ENCODE measurements around the gene PHF12.
"Not testable (repeated sequence)": the region's sequence is repeated elsewhere in the genome, so short reads cannot be mapped to it uniquely, and the experiment has no call there.

PHF12 gene

GRCh38 chr17:28879886-28880571 is 71.3 kb downstream of the PHF12 start:
- DNase-seq, result no peak

DNA sequence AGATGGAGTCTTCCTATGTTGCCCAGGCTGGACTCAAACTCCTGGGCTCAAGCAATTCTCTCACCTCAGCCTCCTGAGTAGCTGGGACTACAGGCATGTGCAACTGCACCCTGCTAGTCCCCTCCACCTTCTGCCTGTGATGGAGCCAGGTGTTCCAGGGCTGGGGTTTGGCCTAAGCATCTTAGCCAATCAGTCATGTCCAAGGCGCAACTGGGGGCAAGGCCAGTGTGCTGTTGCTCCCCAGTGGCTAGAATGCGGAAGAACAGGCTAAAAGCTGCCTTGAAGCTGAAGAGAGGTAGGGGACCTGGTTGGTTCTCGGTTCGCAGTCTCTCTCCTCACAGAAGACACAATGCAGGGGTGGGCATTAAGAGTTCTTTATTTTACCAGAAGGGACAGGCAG is 72.3 kb downstream of the PHF12 start:
- DNase-seq, result peak; percentile 19 to 56

DNA sequence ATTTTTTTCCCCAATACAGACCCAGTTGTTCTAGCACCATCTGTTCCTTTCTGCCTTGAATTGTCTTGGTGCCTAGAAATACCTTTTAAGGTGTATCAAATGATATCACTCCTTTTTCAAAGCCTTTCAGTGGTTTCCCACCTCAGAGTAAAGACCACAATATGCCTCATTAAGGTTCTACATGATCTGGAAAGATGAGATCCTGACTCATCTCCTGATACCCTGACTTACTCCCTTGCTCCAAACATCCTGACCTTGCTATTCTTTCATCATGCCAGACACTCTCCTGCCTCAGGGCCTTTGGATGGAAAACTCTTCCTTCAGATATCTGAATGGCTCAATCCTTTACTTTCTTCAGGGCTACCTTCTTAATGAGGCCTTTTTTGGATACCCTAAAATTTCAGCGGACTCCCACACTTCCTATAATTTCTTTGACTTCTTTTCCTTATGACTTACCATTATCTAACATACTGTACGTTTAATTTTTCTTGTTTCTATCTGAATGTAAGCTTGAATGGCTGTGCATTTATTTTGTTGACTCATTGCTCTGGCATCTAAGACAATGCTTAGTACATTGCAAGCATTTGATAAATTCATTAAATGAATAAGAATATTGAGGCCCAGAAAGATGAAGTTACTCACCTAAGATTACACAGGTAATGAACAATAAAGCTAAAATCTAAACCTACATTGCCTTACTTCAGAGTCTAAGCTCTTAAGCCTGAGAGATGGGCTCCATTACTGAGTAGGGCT is 73.0 kb downstream of the PHF12 start:
- DNase-seq, result no peak

GRCh38 chr17:28877150-28877711 is 74.1 kb downstream of the PHF12 start:
- not testable (repeated sequence) for DNase-seq

DNA sequence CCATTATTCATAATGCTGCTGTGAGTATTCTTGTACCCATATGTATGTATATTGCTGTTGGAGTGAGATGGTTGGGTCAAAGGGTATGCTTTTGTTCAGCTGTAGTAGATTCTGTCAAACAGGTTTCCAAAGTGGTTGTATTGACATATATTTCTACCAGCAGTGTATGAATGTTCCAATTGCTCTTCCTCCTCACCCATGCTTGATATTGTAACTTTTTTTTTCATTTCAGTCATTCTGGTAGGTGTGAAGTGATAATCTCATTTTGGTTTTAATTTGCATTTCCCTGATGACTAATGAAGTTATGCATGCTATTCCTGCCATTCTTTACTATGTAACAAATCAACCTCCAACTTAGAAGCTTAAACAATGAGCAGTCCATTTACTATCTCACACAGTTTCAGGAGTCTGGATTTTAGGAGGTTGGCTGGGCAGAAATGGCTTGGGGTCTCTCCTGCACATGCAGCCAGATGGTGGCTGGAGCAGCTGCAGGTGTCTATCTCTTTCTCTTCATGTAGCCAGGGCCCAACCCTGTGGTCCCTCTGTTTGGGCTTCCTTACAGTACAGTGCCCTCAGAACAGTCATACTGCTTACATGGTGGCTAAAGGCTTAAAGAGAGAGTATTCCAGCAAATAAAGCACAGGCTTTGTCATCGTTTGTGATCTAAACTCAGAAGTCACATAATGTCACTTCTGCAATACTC is 75.3 kb downstream of the PHF12 start:
- no peak for DNase-seq

GRCh38 chr17:28874750-28875149 is 76.6 kb downstream of the PHF12 start:
- DNase-seq, result no peak

DNA sequence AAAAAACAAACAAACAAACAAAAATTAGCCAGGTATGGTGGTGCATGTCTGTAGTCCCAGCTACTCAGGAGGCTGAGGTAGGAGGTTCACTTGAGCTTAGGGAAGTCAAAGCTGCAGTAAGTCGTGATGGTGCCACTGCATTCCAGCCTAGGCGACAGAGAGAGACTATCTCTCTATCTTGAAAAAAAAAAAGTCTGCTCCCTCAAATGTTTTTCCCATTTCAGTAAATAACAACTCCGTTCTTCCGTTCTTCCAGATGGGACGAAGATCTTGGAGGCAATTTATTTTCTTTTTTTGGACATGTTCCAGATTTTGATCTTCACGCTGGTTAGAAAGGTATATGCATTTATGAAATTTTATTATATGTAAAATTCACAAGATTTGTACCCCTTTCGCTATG is 77.5 kb downstream of the PHF12 start:
- DNase-seq, result no peak

- DNase-seq, result no peak
These were observed 80.2 kb downstream of the PHF12 start for GRCh38 chr17:28871056-28871579.

- DNase-seq, result no peak
These were observed 84.0 kb downstream of the PHF12 start for GRCh38 chr17:28867276-28867675.

DNA sequence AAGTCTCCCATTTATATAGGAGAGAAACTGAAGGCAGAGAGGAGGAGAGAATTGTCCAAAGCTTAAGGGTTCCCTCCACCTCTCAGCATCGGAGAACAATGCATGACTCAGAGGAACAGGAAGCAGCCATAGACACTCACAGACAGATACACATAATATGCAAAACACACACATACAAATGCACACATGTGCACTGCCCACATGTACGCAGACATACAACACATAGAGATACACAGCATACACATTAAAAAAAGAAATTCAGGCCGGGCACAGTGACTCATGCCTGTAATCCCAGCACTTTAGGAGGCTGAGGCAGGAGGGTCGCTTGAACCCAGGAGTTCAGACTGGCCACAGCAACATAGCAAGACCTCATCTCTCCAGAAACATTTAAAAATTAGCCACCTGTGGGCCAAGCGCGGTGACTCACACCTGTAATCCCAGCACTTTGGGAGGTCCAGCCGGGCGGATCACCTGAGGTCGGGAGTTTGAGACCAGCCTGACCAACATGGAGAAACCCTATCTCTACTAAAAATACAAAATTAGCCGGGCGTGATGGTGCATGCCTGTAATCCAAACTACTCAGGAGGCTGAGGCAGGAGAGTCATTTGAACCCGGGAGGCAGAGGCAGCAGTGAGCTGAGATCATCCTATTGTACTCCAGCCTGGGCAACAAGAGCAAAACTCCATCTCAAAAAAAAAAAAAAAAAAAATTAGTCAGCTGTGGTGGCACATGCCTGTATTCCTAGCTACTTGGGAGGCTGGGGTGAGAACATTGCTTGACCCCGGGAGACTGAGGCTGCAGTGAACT is 85.2 kb downstream of the PHF12 start:
- DNase-seq, result no peak

DNA sequence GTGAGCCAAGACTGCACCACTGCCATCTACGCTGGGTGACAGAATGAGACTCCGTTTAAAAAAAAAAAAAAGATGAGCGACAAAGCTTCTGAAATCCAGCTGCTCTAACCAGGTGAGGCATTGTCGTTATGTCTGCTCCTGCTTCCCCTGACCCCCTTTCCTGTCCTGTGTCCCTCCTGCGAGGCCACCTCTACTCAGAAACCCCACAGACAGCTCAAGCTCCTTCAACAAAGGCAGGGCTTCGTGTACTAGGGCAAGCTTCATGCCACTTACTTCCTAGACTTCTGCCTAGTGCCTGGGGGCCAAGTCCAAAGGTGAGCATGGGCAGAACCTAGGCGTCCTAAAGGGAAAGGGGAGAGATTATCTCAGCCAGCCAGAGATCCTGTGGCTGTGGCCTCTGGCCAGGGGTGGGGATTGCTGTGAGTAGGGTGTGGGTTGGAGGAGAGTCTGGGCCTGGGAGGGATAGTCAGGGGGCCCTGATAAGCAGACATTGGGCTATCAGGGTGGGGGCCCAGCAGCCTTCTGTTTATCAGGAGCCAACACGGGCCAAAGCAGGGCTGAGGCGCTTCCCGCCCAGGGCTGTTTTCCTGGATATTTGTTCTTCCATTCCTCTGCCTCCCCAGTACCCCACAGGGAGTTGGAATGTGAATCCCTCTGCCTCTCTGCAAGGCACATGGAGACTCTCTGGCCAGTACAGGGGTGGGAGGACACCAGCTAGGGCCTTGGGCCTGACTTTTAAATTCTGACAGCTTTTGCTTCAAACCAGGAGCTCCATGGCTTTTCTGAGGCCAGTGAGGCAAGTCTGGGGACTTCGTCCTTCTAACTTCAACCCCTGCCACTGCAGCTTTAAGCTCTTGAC is 86.1 kb downstream of the PHF12 start:
- DNase-seq, result no peak

GRCh38 chr17:28863953-28864352 is 87.4 kb downstream of the PHF12 start:
- DNase-seq, result no peak

GRCh38 chr17:28862561-28862960 is 88.8 kb downstream of the PHF12 start:
- no peak for DNase-seq

GRCh38 chr17:28861393-28862203 is 89.7 kb downstream of the PHF12 start:
- DNase-seq, result no peak

DNA sequence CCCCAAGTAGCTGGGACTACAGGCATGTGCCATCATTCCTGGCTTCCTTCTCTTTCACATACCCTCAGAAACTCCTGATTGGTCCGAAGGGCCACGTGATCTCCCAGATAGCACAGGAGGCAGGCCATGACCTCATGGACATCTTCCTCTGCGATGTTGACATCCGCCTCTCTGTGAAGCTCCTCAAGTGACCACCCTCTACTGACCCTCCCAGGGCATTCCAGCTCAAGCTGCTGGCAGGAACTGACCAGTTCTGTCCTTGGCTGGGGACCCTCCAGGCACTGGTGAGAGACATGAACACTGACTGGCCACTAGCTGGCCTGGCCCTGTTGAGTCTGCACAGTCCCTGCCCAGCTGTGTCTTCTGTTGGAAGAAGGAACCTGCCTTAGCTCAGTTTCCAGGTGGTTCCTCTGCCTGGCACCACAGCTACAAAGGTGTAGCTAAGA is 90.9 kb downstream of the PHF12 start:
- no peak for DNase-seq

GRCh38 chr17:28858801-28859355 is 92.4 kb downstream of the PHF12 start:
- no peak for DNase-seq

DNA sequence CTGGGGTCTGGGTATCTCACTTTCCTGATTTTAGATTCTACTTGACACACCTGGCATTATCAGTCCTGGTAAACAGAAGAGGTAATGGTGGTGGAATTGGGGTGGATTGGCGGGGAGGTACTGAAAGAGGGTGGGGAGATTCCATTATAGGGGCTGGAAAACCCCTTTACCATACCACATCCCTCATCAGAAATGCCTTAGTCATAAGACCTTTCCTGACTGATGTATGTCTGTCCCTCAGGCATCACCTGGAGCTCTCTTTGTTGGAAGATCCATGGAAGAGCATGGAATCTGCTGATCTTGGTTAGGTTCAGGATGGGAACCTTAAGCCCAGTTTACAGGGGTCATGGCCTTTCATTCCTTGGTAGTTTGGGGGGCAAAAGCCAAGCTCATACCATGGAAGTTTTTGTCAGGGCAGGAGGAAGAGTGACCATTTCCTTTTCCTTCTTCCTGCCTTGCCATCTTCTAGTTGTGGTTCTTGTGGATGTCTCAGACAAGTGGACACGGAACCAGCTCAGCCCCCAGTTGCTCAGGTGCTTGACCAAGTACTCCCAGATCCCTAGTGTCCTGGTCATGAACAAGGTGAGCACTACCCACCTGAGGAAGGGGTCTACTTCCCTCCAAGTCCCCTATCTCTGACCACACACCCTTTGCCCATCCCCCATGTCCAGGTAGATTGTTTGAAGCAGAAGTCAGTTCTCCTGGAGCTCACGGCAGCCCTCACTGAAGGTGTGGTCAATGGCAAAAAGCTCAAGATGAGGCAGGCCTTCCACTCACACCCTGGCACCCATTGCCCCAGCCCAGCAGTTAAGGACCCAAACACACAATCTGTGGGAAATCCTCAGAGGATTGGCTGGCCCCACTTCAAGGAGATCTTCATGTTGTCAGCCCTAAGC is 93.2 kb downstream of the PHF12 start:
- no peak for DNase-seq

DNA sequence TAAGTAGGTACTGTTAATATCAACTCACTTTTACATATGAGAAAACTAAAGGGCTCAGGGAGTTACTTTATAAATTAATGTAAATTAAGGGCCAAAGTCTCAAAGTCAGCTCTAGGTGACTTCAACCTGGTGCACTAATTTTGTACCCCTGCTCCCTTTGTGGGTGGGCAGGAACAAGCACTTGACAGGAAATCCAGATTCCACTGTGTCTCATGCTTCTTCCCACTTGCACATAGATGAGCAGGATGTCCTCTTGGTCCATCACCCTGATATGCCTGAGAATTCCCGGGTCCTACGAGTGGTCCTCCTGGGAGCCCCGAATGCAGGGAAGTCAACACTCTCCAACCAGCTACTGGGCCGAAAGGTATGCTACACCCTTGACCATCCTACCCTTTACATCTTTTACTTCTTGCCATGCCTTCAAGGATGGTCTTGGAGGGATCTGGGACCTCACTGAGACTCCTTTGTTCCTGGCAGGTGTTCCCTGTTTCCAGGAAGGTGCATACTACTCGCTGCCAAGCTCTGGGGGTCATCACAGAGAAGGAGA is 95.2 kb downstream of the PHF12 start:
- no peak for DNase-seq

DNA sequence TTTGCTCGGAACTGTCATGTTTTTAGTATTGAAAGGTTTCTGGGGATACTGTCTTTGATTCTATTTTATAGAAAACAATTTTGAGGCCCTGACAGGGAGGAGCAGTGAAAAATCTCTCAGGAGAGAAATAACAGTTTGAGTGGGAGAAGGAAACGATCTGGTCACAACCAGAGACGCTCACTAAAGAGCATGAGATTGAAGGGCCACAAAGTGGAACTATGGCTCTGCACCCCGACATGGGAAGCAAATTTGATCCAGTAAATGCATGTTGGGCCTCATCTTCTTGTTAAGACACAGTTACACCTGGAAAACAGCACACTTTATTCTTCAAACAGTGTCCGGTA is 96.0 kb downstream of the PHF12 start:
- DNase-seq, result no peak

All from NCI-H2081 (cell line).